Activated CD8-positive, alpha-beta memory T cell treated with anti-CD3 and anti-CD28 coated beads for 36 hours (primary cell): ENCODE results near the gene PARM1. TPM values are rescaled to one million over a fixed set of nuclear protein-coding genes. Genes with fewer than 3 reads are reported as not detected.
"Not testable (repeated sequence)": the region's sequence is repeated elsewhere in the genome, so short reads cannot be mapped to it uniquely, and the experiment has no call there.

Experiments
- CTCF ChIA-PET: fragments of 350-600 bp; sonication (Branson Sonifier 250); formaldehyde crosslinking; loops from one replicate; lab custom pipeline; 2021; ENCODE audit warnings: antibody characterized with exemption; lab: Charles Lee
- POLR2A ChIA-PET: fragments of 350-600 bp; sonication (Branson Sonifier 250); formaldehyde crosslinking; loops from one replicate; lab custom pipeline; 2021; ENCODE audit warnings: antibody characterized with exemption; lab: Charles Lee
- total RNA-seq, 2 experiments: library from RNA; stranded (reverse); gene quantifications; one replicate each; pipeline ENCODE4 v1.2.3, GENCODE V29; 2021

Gene PARM1
- total RNA-seq, 2 experiments from 2014 or later: 0.04 TPM

DNA sequence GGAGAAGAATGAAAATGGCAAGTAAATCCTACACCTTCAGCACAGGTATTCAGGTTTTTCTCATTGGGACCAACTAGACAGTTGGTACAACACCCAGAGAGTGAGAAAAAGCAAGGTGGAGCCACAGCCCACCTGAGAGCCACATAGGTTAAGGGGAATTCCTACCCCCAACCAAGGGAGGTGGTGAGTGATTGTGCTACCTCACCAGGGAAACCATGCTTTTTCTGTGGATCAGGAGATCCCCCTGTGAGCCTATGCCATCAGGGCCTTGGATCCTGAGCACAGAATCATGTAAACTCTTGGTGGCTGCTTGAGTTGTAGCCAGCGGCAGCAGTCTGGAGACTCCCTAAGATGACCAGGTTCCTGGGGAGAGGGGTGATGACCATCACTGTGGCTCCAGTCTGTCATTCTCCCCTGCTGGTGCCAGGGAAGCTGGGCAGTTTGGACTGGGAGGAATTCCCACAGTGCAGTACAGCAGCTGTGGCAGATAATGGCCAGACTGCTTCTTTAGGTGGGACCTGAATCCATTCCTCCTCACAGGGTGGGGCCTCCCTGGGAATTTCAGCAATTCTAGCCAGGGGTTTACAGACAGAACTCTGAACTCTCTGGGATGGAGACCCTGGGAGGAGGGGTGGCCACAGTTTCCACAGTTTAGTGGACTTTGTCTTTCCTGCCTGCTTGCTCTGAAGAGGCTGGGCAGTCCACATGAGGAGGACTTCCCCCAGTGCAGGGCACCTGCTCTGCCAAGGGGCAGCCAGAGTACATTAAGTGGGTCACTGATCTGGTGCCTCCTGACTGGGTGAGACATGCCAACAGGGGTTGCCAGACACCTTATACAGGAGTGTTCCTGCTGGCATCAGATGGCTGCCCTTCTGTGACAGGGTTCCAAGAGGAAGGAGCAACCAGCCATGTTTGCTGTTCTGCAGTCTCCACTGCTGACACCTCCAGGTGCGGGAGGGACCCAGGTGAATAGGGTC lies 43.2 kb downstream of the PARM1 start:
- POLR2A ChIA-PET: no interaction called here
- CTCF ChIA-PET: no interaction called here

GRCh38 chr4:74982546-74983252 lies 49.8 kb downstream of the PARM1 start:
- POLR2A ChIA-PET: no interaction called here
- CTCF ChIA-PET: no interaction called here

- ChIA-PET CTCF (no interaction called here), POLR2A (no interaction called here)
These were observed 50.3 kb downstream of the PARM1 start for GRCh38 chr4:74983253-74983635.

- POLR2A ChIA-PET: no interaction called here
- CTCF ChIA-PET: no interaction called here
These were observed 57.5 kb downstream of the PARM1 start for GRCh38 chr4:74990276-74990875.

DNA sequence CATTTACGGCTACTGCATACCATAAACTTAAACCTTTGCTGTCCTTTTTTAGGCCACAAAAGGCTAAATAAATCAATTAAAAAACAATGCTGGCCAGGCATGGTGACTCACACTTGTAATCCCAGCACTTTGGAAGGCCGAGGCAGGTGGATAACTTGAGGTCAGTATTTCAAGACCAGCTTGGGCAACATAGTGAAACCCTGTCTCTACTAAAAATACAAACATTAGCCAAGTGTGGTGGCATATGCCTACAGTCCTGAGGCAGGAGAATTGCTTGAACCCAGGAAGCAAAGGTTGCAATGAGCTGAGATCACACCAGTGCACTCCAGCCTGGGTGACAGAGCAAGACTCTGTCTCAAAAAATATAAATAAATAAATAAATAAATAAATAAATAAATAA lies 61.5 kb downstream of the PARM1 start:
- POLR2A ChIA-PET, CTCF ChIA-PET: not testable (repeated sequence)

GRCh38 chr4:74996996-74997395 lies 64.1 kb downstream of the PARM1 start:
- ChIA-PET POLR2A (no interaction called here), CTCF (no interaction called here)

GRCh38 chr4:74997948-74998729 lies 65.2 kb downstream of the PARM1 start:
- CTCF ChIA-PET: no interaction called here

GRCh38 chr4:74999714-75000309 lies 66.9 kb downstream of the PARM1 start:
- CTCF ChIA-PET: no interaction called here
- POLR2A ChIA-PET: no interaction called here

More at GRCh38 chr4:74997948-74998729, 65.2 kb downstream of the PARM1 start:
- POLR2A ChIA-PET: no interaction called here

GRCh38 chr4:75001871-75002270 lies 69.0 kb downstream of the PARM1 start:
- ChIA-PET POLR2A (no interaction called here), CTCF (no interaction called here)

- ChIA-PET POLR2A (no interaction called here), CTCF (no interaction called here)
These were observed 69.5 kb downstream of the PARM1 start for GRCh38 chr4:75002381-75002780.

- ChIA-PET POLR2A (no interaction called here), CTCF (no interaction called here)
These were observed 71.1 kb downstream of the PARM1 start for GRCh38 chr4:75003979-75004378.

- ChIA-PET POLR2A (no interaction called here), CTCF (no interaction called here)
These were observed 72.1 kb downstream of the PARM1 start for GRCh38 chr4:75004755-75005668.

- POLR2A ChIA-PET: no interaction called here
These were observed 72.8 kb downstream of the PARM1 start for GRCh38 chr4:75005727-75006126.

GRCh38 chr4:75007891-75008290 lies 75.0 kb downstream of the PARM1 start:
- CTCF ChIA-PET: no interaction called here
- POLR2A ChIA-PET: no interaction called here

More at GRCh38 chr4:75005727-75006126, 72.8 kb downstream of the PARM1 start:
- CTCF ChIA-PET: no interaction called here

- ChIA-PET POLR2A (no interaction called here), CTCF (no interaction called here)
These were observed 76.2 kb downstream of the PARM1 start for GRCh38 chr4:75009138-75009537.

- ChIA-PET POLR2A (no interaction called here), CTCF (no interaction called here)
These were observed 78.3 kb downstream of the PARM1 start for GRCh38 chr4:75011131-75011795.

DNA sequence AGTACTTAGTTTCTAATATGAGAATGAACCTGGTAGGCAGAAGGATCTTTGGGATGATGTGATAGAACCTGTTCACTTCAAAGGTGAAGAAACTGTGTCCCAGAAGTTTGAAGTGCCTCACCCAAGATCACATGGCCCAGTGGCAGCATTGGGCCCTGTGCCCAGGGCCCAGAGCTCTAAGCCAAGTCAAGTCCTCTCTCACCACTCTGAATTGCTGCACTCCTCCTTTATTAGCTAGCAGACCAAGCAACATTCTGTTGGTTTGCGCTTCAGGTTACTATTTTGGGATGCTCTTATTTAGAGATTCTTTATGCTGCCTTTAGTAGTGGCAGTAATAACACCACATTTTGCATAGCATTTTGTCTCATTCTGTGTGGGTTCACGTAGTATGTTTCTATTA lies 82.7 kb downstream of the PARM1 start:
- POLR2A ChIA-PET: no interaction called here
- CTCF ChIA-PET: no interaction called here

DNA sequence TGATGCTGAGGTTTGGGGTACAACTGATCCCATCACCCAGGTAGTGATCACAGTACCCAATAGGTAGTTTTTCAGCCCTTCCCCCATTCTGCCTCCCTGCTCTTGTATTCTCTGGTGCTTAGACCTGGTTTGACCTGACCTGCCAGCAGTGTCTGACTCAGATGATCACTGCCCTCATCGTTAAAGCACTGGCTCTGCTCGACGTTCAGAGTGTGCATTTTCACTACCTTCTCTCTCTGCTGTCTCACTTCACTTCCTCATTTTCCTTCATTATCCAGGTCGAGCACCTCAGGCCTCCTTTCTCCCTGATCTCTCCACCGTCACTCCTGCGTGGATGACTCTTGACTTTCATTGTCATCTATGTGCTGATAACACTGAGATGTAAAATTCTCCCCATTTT lies 83.6 kb downstream of the PARM1 start:
- CTCF ChIA-PET: no interaction called here
- POLR2A ChIA-PET: no interaction called here
